K562 (cell line): ENCODE results near the gene TMEM120B. TPM values are rescaled to one million over a fixed set of nuclear protein-coding genes. Genes with fewer than 3 reads are reported as not detected.
A peak's percentile ranks its signal among the peaks of the same experiment; 100 is the strongest.

Experiments
- BRCA1 ChIP-seq, 2 experiments: fragments of 450-650 bp in 1 of 2; sonication (generic) in 1 of 2; formaldehyde crosslinking in 1 of 2; IDR thresholded peaks; 2 replicates each; pipeline versions ENCODE4 v1.5.0 to v1.6.1; 2017 to 2020; ENCODE audit warnings: mild to moderate bottlenecking in 1 of 2, missing genetic modification reagents in 1 of 2
- CBFB ChIP-seq: sonication (generic); formaldehyde crosslinking; IDR thresholded peaks from 2 replicates; pipeline ENCODE4 v1.4.0; 2020; ENCODE audit warnings: mild to moderate bottlenecking, missing genetic modification reagents
- CEBPG ChIP-seq, 3 experiments: fragments of 200-800 bp in 1 of 3; sonication (Bioruptor generic) in 1 of 3; sonication (generic) in 1 of 3; formaldehyde crosslinking in 1 of 3; IDR thresholded peaks in 2 of 3; conservative IDR thresholded peaks in 1 of 3; 2 replicates each; pipeline versions ENCODE4 v1.6.1 to v1.8.0; 2016 to 2022; ENCODE audit warnings: missing compliant biosample characterization in 2 of 3, missing genetic modification characterization in 2 of 3, mild to moderate bottlenecking in 1 of 3, missing genetic modification reagents in 1 of 3
- CHCHD3 ChIP-seq: fragments of 250-450 bp; sonication (Bioruptor Pico); IDR thresholded peaks from 2 replicates; pipeline ENCODE4 v2.1.2; 2022; ENCODE audit warnings: mild to moderate bottlenecking
- EGR1 ChIP-seq: fragments of 450-650 bp; conservative IDR thresholded peaks from 2 replicates; pipeline ENCODE4 v1.6.1; 2017; ENCODE audit warnings: mild to moderate bottlenecking
- ELF4 ChIP-seq: fragments of 450-650 bp; formaldehyde crosslinking; IDR thresholded peaks from 2 replicates; pipeline ENCODE4 v1.4.0; 2022; ENCODE audit warnings: missing genetic modification characterization
- ERF ChIP-seq: fragments of 450-650 bp; formaldehyde crosslinking; IDR thresholded peaks from 2 replicates; pipeline ENCODE4 v1.4.0; 2020; ENCODE audit warnings: mild to moderate bottlenecking, mixed read lengths
- FOXJ3 ChIP-seq: sonication (generic); formaldehyde crosslinking; IDR thresholded peaks from 2 replicates; pipeline ENCODE4 v1.4.0; 2020; ENCODE audit warnings: mild to moderate bottlenecking, missing genetic modification reagents
- KDM1A ChIP-seq, 2 experiments: fragments of 450-650 bp; IDR thresholded peaks; 2 replicates each; pipeline ENCODE4 v1.6.1; 2016; ENCODE audit warnings: mild to moderate bottlenecking in 2 of 2
- MYC ChIP-seq, 2 experiments: fragments of 250-450 bp in 1 of 2; sonication (Bioruptor Pico) in 1 of 2; IDR thresholded peaks; 2 replicates each; pipeline versions ENCODE4 v1.5.1 to v1.6.1; 2012 to 2021; ENCODE audit warnings: low read depth in 2 of 2, borderline replicate concordance in 1 of 2, improper control_type of control experiment in 1 of 2, low read length in 1 of 2, mild to moderate bottlenecking in 1 of 2, moderate library complexity in 1 of 2
- NUFIP1 ChIP-seq: fragments of 450-650 bp; IDR thresholded peaks from 2 replicates; pipeline ENCODE4 v1.6.1; 2018; ENCODE audit not compliant: partially characterized antibody
- PML ChIP-seq: IDR thresholded peaks from 2 replicates; pipeline ENCODE4 v1.6.1; 2012; ENCODE audit warnings: low read length, inconsistent platforms
- POLR3A ChIP-seq: IDR thresholded peaks from 2 replicates; pipeline ENCODE4 v1.6.1; 2011; ENCODE audit warnings: borderline replicate concordance, mild to moderate bottlenecking, moderate library complexity; ENCODE audit not compliant: insufficient read length, insufficient read depth; ENCODE audit errors: extremely low read depth
- TAF1 ChIP-seq: IDR thresholded peaks from 2 replicates; pipeline ENCODE4 v1.6.1; 2011; ENCODE audit warnings: mild to moderate bottlenecking, low read length, moderate library complexity; ENCODE audit not compliant: insufficient read depth, control insufficient read depth, severe bottlenecking; ENCODE audit errors: extremely low read depth
- U2AF2 ChIP-seq: fragments of 200-400 bp; formaldehyde crosslinking; optimal IDR thresholded peaks from 2 replicates; pipeline ENCODE3; 2017; ENCODE audit warnings: low read depth, mild to moderate bottlenecking, low read length
- ZNF174 ChIP-seq: fragments of 250-450 bp; sonication (Bioruptor Pico); IDR thresholded peaks from 2 replicates; pipeline ENCODE4 v1.4.0; 2020; ENCODE audit warnings: mild to moderate bottlenecking
- ZNF217 ChIP-seq: sonication (generic); formaldehyde crosslinking; IDR thresholded peaks from 2 replicates; pipeline ENCODE4 v1.8.0; 2022; ENCODE audit warnings: mild to moderate bottlenecking, missing genetic modification reagents
- ZNF311 ChIP-seq: fragments of 250-450 bp; sonication (Bioruptor Pico); IDR thresholded peaks from 2 replicates; pipeline ENCODE4 v1.4.0; 2020; ENCODE audit warnings: mild to moderate bottlenecking, moderate library complexity
- polyA plus RNA-seq, 8 experiments: library from polyadenylated mRNA; depleted of rRNA in 4 of 8; stranded (reverse) in 5 of 8; unstranded in 3 of 8; fragments of >200 nt; fragmentation: Nextera tagmentation in 2 of 8; fragmentation: Illumina TruSeq in 1 of 8; extraction: Ambion mirVana in 2 of 8; extraction: Trizol in 1 of 8; gene quantifications; 2 replicates each; pipeline versions ENCODE4 v1.2.1 to v1.2.3, GENCODE V29; 2011 to 2014; ENCODE audit warnings: inconsistent platforms in 1 of 8, missing spikeins in 1 of 8
- total RNA-seq, 7 experiments: library from RNA; depleted of rRNA in 6 of 7; stranded (reverse); fragments of >200 nt in 6 of 7; fragmentation: Illumina TruSeq in 2 of 7; extraction: Trizol in 2 of 7; gene quantifications; 2 replicates each; pipeline versions ENCODE4 v1.2.1 to v1.2.3, GENCODE V29; 2011 to 2021; ENCODE audit warnings: low replicate concordance in 1 of 7
- TF ChIP-seq, protein P1 (sequence below): sonication (generic); IDR thresholded peaks from 2 replicates; pipeline ENCODE4 v1.6.1; 2016
- TF ChIP-seq, protein P2 (sequence below): sonication (generic); formaldehyde crosslinking; IDR thresholded peaks from 2 replicates; pipeline ENCODE4 v1.8.1; 2023; ENCODE audit warnings: mild to moderate bottlenecking, missing genetic modification reagents
- TF ChIP-seq, protein P3 (sequence below), 2 experiments: fragments of 450-650 bp in 1 of 2; sonication (generic) in 1 of 2; formaldehyde crosslinking; conservative IDR thresholded peaks; 2 replicates each; pipeline versions ENCODE4 v1.4.0 to v1.8.1; 2020 to 2022; ENCODE audit warnings: mild to moderate bottlenecking in 1 of 2, missing genetic modification reagents in 1 of 2
- TF ChIP-seq, protein P4 (sequence below): sonication (generic); formaldehyde crosslinking; IDR thresholded peaks from 2 replicates; pipeline ENCODE4 v1.8.1; 2023; ENCODE audit warnings: mild to moderate bottlenecking, missing genetic modification reagents

Gene TMEM120B
- total and polyA plus RNA-seq, 9 of the 15 experiments (the other 6 are each of a cell fraction or from before 2014, with no cell fraction given) = 1.7 to 18.6 (median 7.4) TPM

DNA sequence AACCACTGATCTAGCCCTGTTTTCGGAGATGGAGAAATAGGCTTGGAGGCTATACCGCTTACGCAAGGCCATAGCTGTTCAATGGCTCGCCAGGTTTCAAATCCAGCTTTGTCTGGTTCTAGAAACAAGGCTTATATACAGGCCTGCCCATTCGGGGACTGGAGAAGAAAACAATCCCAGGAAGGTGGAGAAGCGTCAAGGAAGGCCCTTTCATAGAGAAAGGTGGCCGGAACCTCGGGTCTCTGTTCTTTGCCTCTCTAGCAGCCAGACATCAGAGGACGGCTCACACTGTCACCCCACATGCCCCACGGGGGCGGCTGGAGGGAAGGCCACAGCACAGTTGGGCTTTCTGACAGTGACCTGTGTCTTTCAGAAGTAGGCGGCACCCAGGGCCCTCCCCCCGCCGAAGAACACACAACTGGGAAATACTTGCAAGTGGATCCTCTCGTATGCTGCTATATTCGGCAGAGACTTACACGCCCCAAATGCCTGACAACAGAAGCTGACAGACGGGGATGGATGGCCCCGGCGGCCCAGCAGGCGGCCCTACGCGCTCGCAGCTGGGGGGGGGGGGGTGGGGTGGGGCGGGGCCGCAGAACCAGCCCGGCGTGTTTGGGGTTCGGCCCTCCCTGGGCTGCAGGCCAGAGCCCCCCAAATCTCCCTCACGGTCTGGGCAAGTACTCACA lies 86.7 kb downstream of the TMEM120B start (continued):
- TF ChIP-seq MYC (IDR thresholded peaks at IDR 0.05; ENCODE audit: low read depth, low read length) (0 out of 2 replicates have a peak, but pooled peaks have one; percentile 23), MYC (CRISPR knock-in tag; IDR thresholded peaks at IDR 0.05; ENCODE audit: borderline replicate concordance, low read depth) (no peak), ZNF174 (CRISPR knock-in tag) (no peak), CBFB (CRISPR knock-in tag) (no peak), ELF4 (CRISPR knock-in tag) (no peak), KDM1A (IDR thresholded peaks at IDR 0.05) (no peak), TAF1 (peak; percentile 60), PML (no peak), NUFIP1 (no peak), CEBPG (CRISPR knock-in tag; IDR thresholded peaks at IDR 0.05) (peak; percentile 61), CEBPG (tag; conservative IDR thresholded peaks at IDR 0.05 in 1 of 2, IDR thresholded peaks at IDR 0.05 in 1 of 2) (peak in 1 of 2 experiments; percentile 54; a peak in 1 of 4 replicates), U2AF2 (no peak), FOXJ3 (CRISPR knock-in tag) (no peak), POLR3A (no peak), ZNF311 (CRISPR knock-in tag) (no peak), ZNF217 (CRISPR knock-in tag) (no peak), BRCA1 (IDR thresholded peaks at IDR 0.05) (no peak), BRCA1 (CRISPR knock-in tag; IDR thresholded peaks at IDR 0.05) (no peak), EGR1 (peak; percentile 91), CHCHD3 (CRISPR knock-in tag) (no peak), ERF (CRISPR knock-in tag) (no peak)
- TF ChIP-seq, protein P1, sequence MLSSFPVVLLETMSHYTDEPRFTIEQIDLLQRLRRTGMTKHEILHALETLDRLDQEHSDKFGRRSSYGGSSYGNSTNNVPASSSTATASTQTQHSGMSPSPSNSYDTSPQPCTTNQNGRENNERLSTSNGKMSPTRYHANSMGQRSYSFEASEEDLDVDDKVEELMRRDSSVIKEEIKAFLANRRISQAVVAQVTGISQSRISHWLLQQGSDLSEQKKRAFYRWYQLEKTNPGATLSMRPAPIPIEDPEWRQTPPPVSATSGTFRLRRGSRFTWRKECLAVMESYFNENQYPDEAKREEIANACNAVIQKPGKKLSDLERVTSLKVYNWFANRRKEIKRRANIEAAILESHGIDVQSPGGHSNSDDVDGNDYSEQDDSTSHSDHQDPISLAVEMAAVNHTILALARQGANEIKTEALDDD = no peak; the same call in 1 of the 2 replicates
- TF ChIP-seq, protein P2, sequence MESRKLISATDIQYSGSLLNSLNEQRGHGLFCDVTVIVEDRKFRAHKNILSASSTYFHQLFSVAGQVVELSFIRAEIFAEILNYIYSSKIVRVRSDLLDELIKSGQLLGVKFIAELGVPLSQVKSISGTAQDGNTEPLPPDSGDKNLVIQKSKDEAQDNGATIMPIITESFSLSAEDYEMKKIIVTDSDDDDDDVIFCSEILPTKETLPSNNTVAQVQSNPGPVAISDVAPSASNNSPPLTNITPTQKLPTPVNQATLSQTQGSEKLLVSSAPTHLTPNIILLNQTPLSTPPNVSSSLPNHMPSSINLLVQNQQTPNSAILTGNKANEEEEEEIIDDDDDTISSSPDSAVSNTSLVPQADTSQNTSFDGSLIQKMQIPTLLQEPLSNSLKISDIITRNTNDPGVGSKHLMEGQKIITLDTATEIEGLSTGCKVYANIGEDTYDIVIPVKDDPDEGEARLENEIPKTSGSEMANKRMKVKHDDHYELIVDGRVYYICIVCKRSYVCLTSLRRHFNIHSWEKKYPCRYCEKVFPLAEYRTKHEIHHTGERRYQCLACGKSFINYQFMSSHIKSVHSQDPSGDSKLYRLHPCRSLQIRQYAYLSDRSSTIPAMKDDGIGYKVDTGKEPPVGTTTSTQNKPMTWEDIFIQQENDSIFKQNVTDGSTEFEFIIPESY (CRISPR knock-in tag) = no peak
- TF ChIP-seq, protein P3, sequence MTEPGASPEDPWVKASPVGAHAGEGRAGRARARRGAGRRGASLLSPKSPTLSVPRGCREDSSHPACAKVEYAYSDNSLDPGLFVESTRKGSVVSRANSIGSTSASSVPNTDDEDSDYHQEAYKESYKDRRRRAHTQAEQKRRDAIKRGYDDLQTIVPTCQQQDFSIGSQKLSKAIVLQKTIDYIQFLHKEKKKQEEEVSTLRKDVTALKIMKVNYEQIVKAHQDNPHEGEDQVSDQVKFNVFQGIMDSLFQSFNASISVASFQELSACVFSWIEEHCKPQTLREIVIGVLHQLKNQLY (CRISPR knock-in tag; conservative IDR thresholded peaks at IDR 0.05) = no peak
- TF ChIP-seq, protein P4, sequence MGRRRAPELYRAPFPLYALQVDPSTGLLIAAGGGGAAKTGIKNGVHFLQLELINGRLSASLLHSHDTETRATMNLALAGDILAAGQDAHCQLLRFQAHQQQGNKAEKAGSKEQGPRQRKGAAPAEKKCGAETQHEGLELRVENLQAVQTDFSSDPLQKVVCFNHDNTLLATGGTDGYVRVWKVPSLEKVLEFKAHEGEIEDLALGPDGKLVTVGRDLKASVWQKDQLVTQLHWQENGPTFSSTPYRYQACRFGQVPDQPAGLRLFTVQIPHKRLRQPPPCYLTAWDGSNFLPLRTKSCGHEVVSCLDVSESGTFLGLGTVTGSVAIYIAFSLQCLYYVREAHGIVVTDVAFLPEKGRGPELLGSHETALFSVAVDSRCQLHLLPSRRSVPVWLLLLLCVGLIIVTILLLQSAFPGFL (CRISPR knock-in tag) = no peak
